Fibroblast of lung (primary cell): Measurements from ENCODE around the gene KRTAP3-2. TPM values are rescaled to one million over a fixed set of nuclear protein-coding genes. Genes with fewer than 3 reads are reported as not detected.
"Not testable (repeated sequence)": the region's sequence is repeated elsewhere in the genome, so short reads cannot be mapped to it uniquely, and the experiment has no call there.

ENCODE experiments used
- DNase-seq, 2 donors: peaks; one replicate each; pipeline versions ENCODE4 v3.0.0 to v3.0.0-alpha.2; 2010; ENCODE audit warnings: low read depth in 2 of 2
- H2AFZ ChIP-seq: 2 replicates; pipeline ENCODE4 v1.5.1; 2012; ENCODE audit warnings: low read length, control low read depth, inconsistent platforms
- H3K27ac ChIP-seq: 2 replicates; pipeline ENCODE4 v1.5.1; 2011; ENCODE audit warnings: low read length, control low read depth; ENCODE audit not compliant: insufficient read depth
- H3K27me3 ChIP-seq: 2 replicates; pipeline ENCODE4 v1.5.1; 2011; ENCODE audit warnings: mild to moderate bottlenecking, low read length; ENCODE audit not compliant: control insufficient read depth, insufficient read depth
- H3K36me3 ChIP-seq: 2 replicates; pipeline ENCODE4 v1.5.1; 2011; ENCODE audit warnings: low read length; ENCODE audit not compliant: control insufficient read depth, insufficient read depth
- H3K4me1 ChIP-seq: 2 replicates; pipeline ENCODE4 v1.5.1; 2011; ENCODE audit warnings: low read length; ENCODE audit not compliant: control insufficient read depth, insufficient read depth; ENCODE audit errors: extremely low read depth
- H3K4me2 ChIP-seq: 2 replicates; pipeline ENCODE4 v1.5.1; 2011; ENCODE audit warnings: low read length, control low read depth; ENCODE audit not compliant: insufficient read depth; ENCODE audit errors: extremely low read depth
- H3K4me3 ChIP-seq, 4 experiments: fragments of 200-600 bp in 1 of 4; sonication (generic) in 1 of 4; replicated peaks in 1 of 4; 2 replicates each; pipeline ENCODE4 v1.5.1; 2011 to 2016; ENCODE audit warnings: low read length in 4 of 4, low read depth in 3 of 4, mild to moderate bottlenecking in 3 of 4, control low read depth in 2 of 4, inconsistent platforms in 1 of 4, mixed read lengths in 1 of 4; ENCODE audit not compliant: insufficient read depth in 1 of 4; ENCODE audit errors: control extremely low read depth in 1 of 4
- H3K79me2 ChIP-seq: 2 replicates; pipeline ENCODE4 v1.5.1; 2012; ENCODE audit warnings: mild to moderate bottlenecking, low read length, inconsistent platforms; ENCODE audit not compliant: control insufficient read depth, insufficient read depth
- H3K9ac ChIP-seq: 2 replicates; pipeline ENCODE4 v1.5.1; 2011; ENCODE audit warnings: mild to moderate bottlenecking, low read length, control low read depth; ENCODE audit not compliant: insufficient read depth
- H3K9me3 ChIP-seq: 2 replicates; pipeline ENCODE4 v1.5.1; 2012; ENCODE audit warnings: low read depth, low read length; ENCODE audit not compliant: control insufficient read depth, insufficient read depth
- H4K20me1 ChIP-seq: 2 replicates; pipeline ENCODE4 v1.5.1; 2011; ENCODE audit warnings: low read length; ENCODE audit not compliant: control insufficient read depth, insufficient read depth; ENCODE audit errors: extremely low read depth
- EZH2 ChIP-seq: IDR thresholded peaks from 2 replicates; pipeline ENCODE4 v1.5.1; 2012; ENCODE audit warnings: low read length, control low read depth, mild to moderate bottlenecking; ENCODE audit errors: missing control alignments
- polyA plus RNA-seq, 2 donors: library from polyadenylated mRNA; depleted of rRNA in 1 of 2; stranded (reverse) in 1 of 2; unstranded in 1 of 2; fragments of >200 nt; gene quantifications; 2 replicates each; pipeline ENCODE4 v1.2.1, GENCODE V29; 2011 to 2012; ENCODE audit warnings: missing spikeins in 1 of 2
- total RNA-seq: library from RNA; depleted of rRNA; stranded (reverse); fragments of >200 nt; gene quantifications from 2 replicates; pipeline ENCODE4 v1.2.1, GENCODE V29; 2014
- TF ChIP-seq, protein P1 (sequence below), 2 donors: IDR thresholded peaks in 1 of 2; conservative IDR thresholded peaks in 1 of 2; 1 replicate in 1 of 2; 2 replicates in 1 of 2; pipeline ENCODE4 v1.5.1; 2011 to 2012; ENCODE audit warnings: low read length in 2 of 2, control low read depth in 1 of 2, inconsistent platforms in 1 of 2, low read depth in 1 of 2, mild to moderate bottlenecking in 1 of 2

KRTAP3-2 gene
- total and polyA plus RNA-seq, 2 donors (not counting 1 experiment from before 2014, with no cell fraction given): not detected

DNA sequence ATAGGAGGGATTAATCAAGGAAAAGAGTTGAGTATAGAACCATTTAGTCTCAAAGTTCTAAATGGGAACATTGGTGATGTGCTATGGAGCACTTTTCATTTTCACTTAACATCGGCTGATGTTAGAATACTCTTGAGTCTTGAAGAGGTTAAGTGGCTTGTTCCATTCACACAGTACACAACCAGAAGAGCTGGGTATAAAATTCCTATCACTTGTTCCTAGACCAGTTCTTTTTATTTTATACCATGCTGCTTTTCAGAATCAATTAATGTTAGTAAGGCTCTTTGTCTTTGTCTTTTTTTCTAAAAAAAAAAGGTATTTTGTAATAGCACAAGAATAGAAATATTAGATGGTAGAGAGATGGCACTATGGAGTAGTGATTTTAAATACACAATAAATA is 43.2 kb upstream of the KRTAP3-2 start:
- Histone ChIP-seq H3K4me2 (no peak overlapping the region), H3K79me2 (no peaks in the 10 kb centered on the region), H3K27ac (no peak overlapping the region)

DNA sequence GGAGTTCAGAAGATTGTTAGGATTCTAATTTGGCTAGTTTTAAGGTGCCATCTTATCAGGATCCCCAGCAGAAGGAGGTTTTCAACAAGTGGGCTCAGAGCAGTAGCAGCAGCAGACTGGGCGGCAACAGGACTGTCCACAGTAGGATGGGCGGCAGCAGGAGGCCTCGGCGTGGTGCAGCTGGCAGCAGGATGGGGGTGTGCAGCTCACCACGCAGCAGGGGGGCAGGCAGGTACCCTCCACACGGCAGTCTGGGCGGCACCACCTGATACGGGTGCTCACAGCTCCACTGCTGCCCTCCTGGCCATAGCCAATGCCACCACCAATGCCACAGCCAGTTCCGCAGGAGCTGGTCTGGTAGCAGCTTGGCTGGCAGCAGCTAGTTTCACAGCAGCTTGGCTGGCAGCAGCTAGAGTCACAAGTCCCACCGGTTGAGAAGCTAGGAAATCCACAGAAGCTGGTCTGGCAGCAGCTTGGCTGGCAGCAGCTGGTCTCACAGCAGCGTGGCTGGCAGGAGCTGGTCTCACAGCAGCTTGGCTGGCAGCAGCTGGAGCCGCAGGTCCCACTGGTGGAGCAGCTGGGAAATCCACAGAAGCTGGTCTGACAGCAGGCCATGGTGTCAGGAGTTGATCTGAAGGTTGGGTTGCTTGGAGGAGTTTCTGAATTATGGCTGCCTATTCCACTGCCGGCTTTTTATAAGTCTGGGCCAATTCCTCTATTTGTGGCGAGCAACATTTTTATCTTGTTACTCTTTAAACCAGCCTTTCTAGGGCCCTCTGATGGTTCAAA is 41.3 kb upstream of the KRTAP3-2 start, which contains the start of gene KRTAP1-1:
Gene KRTAP1-1 (minus strand): TSS at position 668 of the 789 bp plus-strand sequence. CDS start 53 bp downstream, at position 615.
- not testable (repeated sequence) for H3K9me3 ChIP-seq, H3K79me2 ChIP-seq, H3K4me2 ChIP-seq, H4K20me1 ChIP-seq, H3K4me3 ChIP-seq, H3K4me1 ChIP-seq, DNase-seq, H3K36me3 ChIP-seq, H3K9ac ChIP-seq, H3K27me3 ChIP-seq, H3K27ac ChIP-seq, H2AFZ ChIP-seq
- TF ChIP-seq, protein P1, sequence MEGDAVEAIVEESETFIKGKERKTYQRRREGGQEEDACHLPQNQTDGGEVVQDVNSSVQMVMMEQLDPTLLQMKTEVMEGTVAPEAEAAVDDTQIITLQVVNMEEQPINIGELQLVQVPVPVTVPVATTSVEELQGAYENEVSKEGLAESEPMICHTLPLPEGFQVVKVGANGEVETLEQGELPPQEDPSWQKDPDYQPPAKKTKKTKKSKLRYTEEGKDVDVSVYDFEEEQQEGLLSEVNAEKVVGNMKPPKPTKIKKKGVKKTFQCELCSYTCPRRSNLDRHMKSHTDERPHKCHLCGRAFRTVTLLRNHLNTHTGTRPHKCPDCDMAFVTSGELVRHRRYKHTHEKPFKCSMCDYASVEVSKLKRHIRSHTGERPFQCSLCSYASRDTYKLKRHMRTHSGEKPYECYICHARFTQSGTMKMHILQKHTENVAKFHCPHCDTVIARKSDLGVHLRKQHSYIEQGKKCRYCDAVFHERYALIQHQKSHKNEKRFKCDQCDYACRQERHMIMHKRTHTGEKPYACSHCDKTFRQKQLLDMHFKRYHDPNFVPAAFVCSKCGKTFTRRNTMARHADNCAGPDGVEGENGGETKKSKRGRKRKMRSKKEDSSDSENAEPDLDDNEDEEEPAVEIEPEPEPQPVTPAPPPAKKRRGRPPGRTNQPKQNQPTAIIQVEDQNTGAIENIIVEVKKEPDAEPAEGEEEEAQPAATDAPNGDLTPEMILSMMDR (conservative IDR thresholded peaks at IDR 0.05 in 1 of 2, IDR thresholded peaks at IDR 0.05 in 1 of 2; ENCODE audit: low read depth in 1 of 2, low read length in 2 of 2): peak in 1 of 2 donors; percentile 3

More for the DNA sequence above, 43.2 kb upstream of the KRTAP3-2 start:
- Histone ChIP-seq H3K4me3 (no peak overlapping the region), H3K9ac (no peak overlapping the region), H4K20me1 (no peaks in the 10 kb centered on the region), H3K36me3 (no peaks in the 10 kb centered on the region), H3K4me1 (no peaks in the 10 kb centered on the region), H3K27me3 (no peaks in the 10 kb centered on the region), H2AFZ (no peak overlapping the region), H3K9me3 (no peaks in the 10 kb centered on the region)
- no peak for DNase-seq
- TF ChIP-seq, protein P1 (conservative IDR thresholded peaks at IDR 0.05 in 1 of 2, IDR thresholded peaks at IDR 0.05 in 1 of 2; ENCODE audit: low read depth in 1 of 2, low read length in 2 of 2): no peak
- TF ChIP-seq EZH2: no peak

DNA sequence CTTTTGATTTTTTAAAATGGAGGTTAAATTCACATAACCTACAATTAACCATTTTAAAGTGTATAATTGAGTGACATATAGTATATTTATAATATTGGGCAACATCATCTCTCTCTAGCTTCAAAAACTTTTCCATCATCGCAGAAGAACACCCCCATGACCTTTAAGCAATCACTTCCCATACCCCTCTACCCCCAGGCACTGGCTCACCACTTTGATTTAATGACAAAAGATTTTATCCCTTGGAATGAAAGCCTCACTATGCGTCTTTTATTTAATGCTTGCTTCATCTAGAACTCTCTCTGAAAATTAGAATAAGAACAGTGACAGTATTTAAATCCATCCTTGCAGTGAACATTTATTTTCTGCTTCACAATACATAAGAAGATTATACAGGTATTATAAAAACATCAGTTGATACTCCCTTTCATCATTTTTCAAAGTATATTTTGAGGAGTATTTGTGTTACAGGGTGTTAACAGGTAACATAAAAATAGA is 38.2 kb upstream of the KRTAP3-2 start:
- H3K27me3 ChIP-seq: no peaks in the 10 kb centered on the region
- TF ChIP-seq, protein P1 (conservative IDR thresholded peaks at IDR 0.05 in 1 of 2, IDR thresholded peaks at IDR 0.05 in 1 of 2; ENCODE audit: low read depth in 1 of 2, low read length in 2 of 2): no peak
- no peak for TF ChIP-seq EZH2
- no peaks in the 10 kb centered on the region for H4K20me1 ChIP-seq
- H3K4me3 ChIP-seq: no peak overlapping the region
- H3K36me3 ChIP-seq: no peaks in the 10 kb centered on the region
- H2AFZ ChIP-seq: no peak overlapping the region
- DNase-seq: no peak
- no peak overlapping the region for H3K4me2 ChIP-seq
- H3K9me3 ChIP-seq: no peaks in the 10 kb centered on the region
- H3K4me1 ChIP-seq: no peaks in the 10 kb centered on the region
- H3K79me2 ChIP-seq: no peaks in the 10 kb centered on the region
- no peak overlapping the region for H3K27ac ChIP-seq
- no peak overlapping the region for H3K9ac ChIP-seq

DNA sequence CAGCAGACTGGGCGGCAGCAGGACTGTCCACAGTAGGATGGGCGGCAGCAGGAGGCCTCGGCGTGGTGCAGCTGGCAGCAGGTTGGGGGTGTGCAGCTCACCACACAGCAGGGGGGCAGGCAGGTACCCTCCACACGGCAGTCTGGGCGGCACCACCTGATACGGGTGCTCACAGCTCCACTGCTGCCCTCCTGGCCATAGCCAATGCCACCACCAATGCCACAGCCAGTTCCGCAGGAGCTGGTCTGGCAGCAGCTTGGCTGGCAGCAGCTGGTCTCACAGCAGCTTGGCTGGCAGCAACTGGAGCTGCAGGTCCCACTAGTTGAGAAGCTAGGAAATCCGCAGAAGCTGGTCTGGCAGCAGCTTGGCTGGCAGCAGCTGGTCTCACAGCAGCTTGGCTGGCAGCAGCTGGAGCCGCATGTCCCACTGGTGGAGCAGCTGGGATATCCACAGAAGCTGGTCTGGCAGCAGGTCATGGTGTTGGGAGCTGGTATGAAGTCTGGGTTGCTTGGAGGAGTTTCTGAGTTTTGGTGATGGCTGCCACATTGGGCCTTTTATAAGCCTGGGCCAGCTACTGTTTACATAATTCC is 34.7 kb upstream of the KRTAP3-2 start, which contains the start of gene KRTAP1-3:
Gene KRTAP1-3 (minus strand): TSS at position 529 of the 590 bp plus-strand sequence. CDS start 53 bp downstream, at position 476.
- H3K27me3 ChIP-seq, DNase-seq, H3K4me3 ChIP-seq, H3K36me3 ChIP-seq, H3K79me2 ChIP-seq, H4K20me1 ChIP-seq, H3K27ac ChIP-seq, H3K4me1 ChIP-seq, H3K9ac ChIP-seq, H2AFZ ChIP-seq, H3K9me3 ChIP-seq, H3K4me2 ChIP-seq: not testable (repeated sequence)
